ENCODE data around the gene WDR64.
A peak's percentile ranks its signal among the peaks of the same experiment; 100 is the strongest.
"Not testable (repeated sequence)": the region's sequence is repeated elsewhere in the genome, so short reads cannot be mapped to it uniquely, and the experiment has no call there.

The WDR64 gene

DNA sequence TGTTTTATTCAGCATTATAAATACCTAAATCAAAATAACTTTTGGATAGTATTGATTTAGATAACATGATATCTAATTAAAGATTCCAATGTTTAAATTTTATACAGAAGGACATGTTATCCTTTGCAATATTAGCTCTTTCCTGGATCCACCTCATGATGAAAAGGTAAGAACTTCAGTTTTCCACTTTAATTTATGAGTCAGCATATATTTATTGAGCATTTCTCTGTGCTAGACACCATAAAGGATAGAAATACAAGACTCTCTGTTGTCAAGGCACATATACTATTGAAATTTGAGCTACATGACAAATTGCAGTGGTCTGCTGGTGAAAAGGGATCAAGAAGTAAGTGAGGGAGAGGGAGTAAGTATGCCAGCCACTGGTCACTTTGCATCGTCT is 127.8 kb downstream of the WDR64 start:
- no peak overlapping the region for H3K4me3 ChIP-seq (ENCODE audit: low read length)
- TF ChIP-seq, protein P1, sequence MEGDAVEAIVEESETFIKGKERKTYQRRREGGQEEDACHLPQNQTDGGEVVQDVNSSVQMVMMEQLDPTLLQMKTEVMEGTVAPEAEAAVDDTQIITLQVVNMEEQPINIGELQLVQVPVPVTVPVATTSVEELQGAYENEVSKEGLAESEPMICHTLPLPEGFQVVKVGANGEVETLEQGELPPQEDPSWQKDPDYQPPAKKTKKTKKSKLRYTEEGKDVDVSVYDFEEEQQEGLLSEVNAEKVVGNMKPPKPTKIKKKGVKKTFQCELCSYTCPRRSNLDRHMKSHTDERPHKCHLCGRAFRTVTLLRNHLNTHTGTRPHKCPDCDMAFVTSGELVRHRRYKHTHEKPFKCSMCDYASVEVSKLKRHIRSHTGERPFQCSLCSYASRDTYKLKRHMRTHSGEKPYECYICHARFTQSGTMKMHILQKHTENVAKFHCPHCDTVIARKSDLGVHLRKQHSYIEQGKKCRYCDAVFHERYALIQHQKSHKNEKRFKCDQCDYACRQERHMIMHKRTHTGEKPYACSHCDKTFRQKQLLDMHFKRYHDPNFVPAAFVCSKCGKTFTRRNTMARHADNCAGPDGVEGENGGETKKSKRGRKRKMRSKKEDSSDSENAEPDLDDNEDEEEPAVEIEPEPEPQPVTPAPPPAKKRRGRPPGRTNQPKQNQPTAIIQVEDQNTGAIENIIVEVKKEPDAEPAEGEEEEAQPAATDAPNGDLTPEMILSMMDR (conservative IDR thresholded peaks at IDR 0.05; ENCODE audit: low read length): no peak
- no peak for DNase-seq (ENCODE audit: low read depth)

DNA sequence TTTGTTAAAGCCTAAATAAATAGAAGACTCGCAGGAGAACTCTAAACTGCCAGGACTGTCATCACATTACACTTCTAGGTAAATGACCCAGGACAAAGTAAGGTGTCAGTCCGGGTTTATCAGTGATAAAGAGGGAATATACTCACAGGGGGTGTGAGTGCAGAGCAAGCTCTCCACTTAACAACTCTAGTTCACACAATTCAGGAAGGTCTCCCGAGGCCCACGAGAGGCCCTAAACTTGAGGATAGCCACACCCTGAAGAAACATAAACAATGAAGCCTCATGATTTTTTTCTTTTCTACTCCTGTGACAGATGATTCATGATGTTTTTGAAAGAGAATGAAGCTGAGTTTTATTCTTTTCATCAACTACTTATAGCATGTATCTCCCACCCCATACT is 130.3 kb downstream of the WDR64 start:
- H3K4me3 ChIP-seq (ENCODE audit: low read length): no peak overlapping the region
- no peak for DNase-seq (ENCODE audit: low read depth)
- TF ChIP-seq, protein P1 (conservative IDR thresholded peaks at IDR 0.05; ENCODE audit: low read length): no peak

DNA sequence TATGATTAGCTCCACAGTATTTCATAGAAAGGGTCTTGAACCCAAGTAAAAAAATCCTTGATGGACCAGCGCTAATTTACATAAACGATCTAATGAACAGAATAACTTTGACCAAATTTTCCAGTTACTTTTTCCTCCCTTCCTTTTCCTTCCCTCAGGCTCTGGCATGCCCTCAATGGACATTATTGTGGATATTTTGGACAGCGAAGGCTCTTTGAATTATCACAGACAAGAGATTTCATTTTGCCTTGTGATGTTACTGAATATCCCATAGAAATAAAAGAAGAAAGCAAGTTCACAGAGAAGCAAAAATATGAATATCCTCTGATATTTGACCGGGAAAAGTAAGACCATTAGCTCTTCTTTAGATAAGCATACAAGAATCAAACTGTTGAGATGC is 135.6 kb downstream of the WDR64 start:
- TF ChIP-seq, protein P1 (conservative IDR thresholded peaks at IDR 0.05; ENCODE audit: low read length): no peak
- DNase-seq (ENCODE audit: low read depth): no peak
- H3K4me3 ChIP-seq (ENCODE audit: low read length): no peak overlapping the region

DNA sequence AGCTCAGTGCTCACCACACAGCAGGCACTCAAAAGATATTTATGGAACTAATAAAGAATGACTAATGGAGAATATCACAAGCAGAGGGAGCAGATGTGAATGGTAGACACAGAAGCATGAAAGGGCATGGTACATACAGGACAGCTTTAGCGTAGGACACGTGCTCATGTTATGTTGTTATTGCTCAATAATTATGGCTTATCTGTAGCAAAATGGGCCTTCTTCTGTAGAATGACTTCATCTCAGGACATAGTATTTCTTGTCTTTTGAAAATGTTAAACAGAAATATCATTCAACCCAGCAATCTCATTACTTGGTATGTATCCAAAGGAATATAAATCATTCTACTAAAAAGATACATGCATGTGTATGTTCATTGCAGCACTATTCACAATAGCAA is 137.0 kb downstream of the WDR64 start:
- H3K4me3 ChIP-seq (ENCODE audit: low read length): no peak overlapping the region
- TF ChIP-seq, protein P1 (conservative IDR thresholded peaks at IDR 0.05; ENCODE audit: low read length): no peak
- DNase-seq (ENCODE audit: low read depth): no peak

DNA sequence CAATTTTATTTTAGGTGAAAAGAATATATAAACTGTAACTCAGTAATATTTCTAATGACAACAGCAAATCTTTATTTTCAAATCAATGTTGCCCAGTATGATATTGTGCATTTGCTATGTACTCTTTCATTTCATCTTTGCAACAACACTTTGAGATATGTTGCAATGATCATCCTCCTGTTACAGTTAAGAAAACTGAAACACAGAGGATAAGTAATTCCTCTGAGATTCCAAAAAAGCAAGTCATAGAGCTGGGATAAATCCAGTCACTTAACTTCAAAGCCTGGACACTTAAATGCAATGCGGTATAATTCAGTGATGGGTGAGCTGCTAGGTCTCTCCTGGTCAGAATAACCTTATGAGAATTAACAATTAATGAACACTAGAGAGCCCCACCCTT is 147.3 kb downstream of the WDR64 start:
- H3K4me3 ChIP-seq (ENCODE audit: low read length): no peak overlapping the region
- TF ChIP-seq, protein P1 (conservative IDR thresholded peaks at IDR 0.05; ENCODE audit: low read length): no peak
- peak; percentile 12 for DNase-seq (ENCODE audit: low read depth)

DNA sequence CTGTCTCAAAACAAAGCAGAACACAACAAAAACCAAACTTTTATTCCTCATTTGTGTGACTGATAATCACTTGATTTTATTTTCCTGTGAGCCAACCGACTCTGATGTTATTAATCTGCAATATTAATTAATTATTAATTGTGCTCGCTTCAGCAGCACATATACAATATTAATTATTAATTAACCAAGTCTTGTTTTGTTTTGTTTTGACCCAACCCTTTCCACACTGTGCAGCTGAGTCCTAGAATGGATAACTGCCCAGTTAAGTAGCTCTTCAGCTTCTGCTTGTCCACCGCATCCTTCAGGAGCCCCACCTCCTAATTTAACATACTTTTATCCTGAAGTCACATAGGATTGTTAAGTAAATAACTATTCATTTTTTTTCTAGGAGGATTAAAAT is 148.6 kb downstream of the WDR64 start:
- TF ChIP-seq, protein P1 (conservative IDR thresholded peaks at IDR 0.05; ENCODE audit: low read length): no peak
- DNase-seq (ENCODE audit: low read depth): no peak
- H3K4me3 ChIP-seq (ENCODE audit: low read length): no peak overlapping the region

DNA sequence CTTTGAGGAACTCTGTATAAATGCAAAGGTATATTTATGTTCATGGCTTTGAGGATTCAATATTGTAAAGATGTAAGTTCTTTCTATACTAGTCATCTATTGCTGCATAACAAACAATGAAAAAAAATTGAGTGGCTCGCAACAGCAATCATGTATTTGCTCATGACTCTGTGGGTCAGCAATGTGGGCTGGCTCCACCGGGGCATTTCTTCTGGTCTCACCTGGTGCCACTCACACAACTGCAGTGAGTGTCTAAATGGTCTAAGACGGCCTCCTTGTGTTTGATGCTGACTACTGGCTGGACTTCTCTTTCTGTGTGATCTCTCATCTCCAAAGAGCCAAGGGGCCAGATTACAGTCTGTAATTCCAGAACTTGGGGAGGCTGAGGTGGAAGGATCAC is 150.8 kb downstream of the WDR64 start:
- no peak overlapping the region for H3K4me3 ChIP-seq (ENCODE audit: low read length)
- DNase-seq (ENCODE audit: low read depth): no peak
- TF ChIP-seq, protein P1 (conservative IDR thresholded peaks at IDR 0.05; ENCODE audit: low read length): no peak

DNA sequence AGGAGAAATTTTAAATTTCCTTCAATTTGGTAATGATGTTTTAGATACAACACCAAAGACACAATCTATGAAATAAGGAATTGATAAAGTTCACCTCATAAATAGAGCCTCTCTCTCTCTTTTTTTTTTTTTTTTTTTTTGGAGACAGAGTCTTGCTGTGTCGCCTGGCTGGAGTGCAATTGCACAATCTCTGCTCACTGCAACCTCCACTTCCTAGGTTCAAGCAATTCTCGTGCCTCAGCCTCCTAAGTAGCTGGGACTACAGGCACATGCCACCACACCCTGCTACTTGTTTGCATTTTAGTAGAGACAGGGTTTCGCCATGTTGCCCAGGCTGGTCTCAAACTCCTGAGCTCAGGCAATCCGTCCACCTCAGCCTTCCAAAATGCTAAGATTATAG is 152.6 kb downstream of the WDR64 start:
- not testable (repeated sequence) for H3K4me3 ChIP-seq (ENCODE audit: low read length); DNase-seq (ENCODE audit: low read depth)
